Activated naive CD4-positive, alpha-beta T cell treated with anti-CD3 and anti-CD28 coated beads for 36 hours (primary cell): ENCODE data around the gene COL26A1. TPM values are rescaled to one million over a fixed set of nuclear protein-coding genes. Genes with fewer than 3 reads are reported as not detected.

ENCODE experiments used
- CTCF ChIA-PET: fragments of 350-600 bp; sonication (Branson Sonifier 250); formaldehyde crosslinking; loops from one replicate; lab custom pipeline; 2021; ENCODE audit warnings: antibody characterized with exemption; lab: Charles Lee
- DNase-seq: peaks from one replicate; pipeline ENCODE4 v3.0.0-alpha.2; 2020
- H3K27ac Mint-ChIP-seq: one replicate; pipeline ENCODE4 v1.8.0; 2021; ENCODE audit warnings: mild to moderate bottlenecking, mixed read lengths
- H3K27me3 Mint-ChIP-seq: one replicate; pipeline ENCODE4 v1.8.0; 2021; ENCODE audit warnings: low read depth, mixed read lengths
- H3K36me3 Mint-ChIP-seq: one replicate; pipeline ENCODE4 v1.8.0; 2021; ENCODE audit warnings: low read depth, mixed read lengths
- H3K4me1 Mint-ChIP-seq: one replicate; pipeline ENCODE4 v1.8.0; 2021; ENCODE audit warnings: low read depth, mixed read lengths
- H3K4me3 Mint-ChIP-seq: one replicate; pipeline ENCODE4 v1.8.0; 2021; ENCODE audit warnings: mild to moderate bottlenecking, moderate library complexity, mixed read lengths
- H3K9me3 Mint-ChIP-seq: one replicate; pipeline ENCODE4 v1.8.0; 2021; ENCODE audit warnings: mixed read lengths
- intact Hi-C: fragments of 100-400 bp; cut with micrococcal nuclease; formaldehyde crosslinking; loops from one replicate; pipeline ENCODE4 v1.15.1; 2023
- total RNA-seq, 2 experiments: library from RNA; stranded (reverse); gene quantifications; one replicate each; pipeline ENCODE4 v1.2.3, GENCODE V29; 2021

The COL26A1 gene
- total RNA-seq, 2 experiments from 2014 or later = not detected

DNA sequence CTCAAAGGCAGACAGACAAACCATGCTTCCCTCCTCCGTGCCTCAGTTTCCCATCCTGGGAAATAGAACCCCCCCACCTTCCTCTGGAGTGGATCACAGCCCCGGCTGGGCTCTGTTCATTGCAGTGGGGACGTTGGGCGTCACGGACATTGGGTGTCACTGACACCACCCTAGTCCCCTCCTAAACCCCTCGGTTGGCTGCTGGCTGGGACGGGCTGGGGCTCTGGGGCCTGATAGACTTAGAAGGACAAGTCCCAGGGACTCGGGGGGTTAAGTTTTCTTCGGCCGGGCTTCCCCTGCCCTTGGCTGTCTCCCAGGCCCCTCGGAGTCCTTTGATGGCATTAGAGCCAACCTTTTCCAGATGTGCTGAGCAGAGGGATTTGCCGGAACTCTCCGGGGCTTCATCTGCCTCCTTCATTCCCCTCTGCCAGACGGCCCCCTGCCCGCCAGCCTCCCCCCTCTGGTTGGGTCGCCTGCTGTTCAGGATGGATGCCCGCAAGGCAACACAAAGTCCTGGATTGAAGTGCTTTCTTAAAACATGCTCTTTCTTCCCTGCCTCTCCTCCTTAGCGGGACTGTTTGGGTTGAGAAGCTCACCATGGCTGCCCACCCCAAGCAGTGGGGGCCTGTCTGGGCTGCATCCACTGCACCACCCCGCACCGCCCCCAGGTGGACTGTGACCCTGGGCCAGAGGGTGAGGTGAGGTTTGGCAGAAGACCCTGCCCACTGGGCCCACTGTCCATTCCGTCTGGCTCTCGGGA lies 73.0 kb downstream of the COL26A1 start:
- peaks cover 8% of the 10 kb centered on the region for H3K27me3 Mint-ChIP-seq
- no peak overlapping the region for H3K4me3 Mint-ChIP-seq
- no peak for DNase-seq
- H3K36me3 Mint-ChIP-seq = no peaks in the 10 kb centered on the region
- no peak overlapping the region for H3K27ac Mint-ChIP-seq
- no peaks in the 10 kb centered on the region for H3K4me1 Mint-ChIP-seq
- intact Hi-C loops = no loop called here
- no peaks in the 10 kb centered on the region for H3K9me3 Mint-ChIP-seq
- CTCF ChIA-PET = no interaction called here

DNA sequence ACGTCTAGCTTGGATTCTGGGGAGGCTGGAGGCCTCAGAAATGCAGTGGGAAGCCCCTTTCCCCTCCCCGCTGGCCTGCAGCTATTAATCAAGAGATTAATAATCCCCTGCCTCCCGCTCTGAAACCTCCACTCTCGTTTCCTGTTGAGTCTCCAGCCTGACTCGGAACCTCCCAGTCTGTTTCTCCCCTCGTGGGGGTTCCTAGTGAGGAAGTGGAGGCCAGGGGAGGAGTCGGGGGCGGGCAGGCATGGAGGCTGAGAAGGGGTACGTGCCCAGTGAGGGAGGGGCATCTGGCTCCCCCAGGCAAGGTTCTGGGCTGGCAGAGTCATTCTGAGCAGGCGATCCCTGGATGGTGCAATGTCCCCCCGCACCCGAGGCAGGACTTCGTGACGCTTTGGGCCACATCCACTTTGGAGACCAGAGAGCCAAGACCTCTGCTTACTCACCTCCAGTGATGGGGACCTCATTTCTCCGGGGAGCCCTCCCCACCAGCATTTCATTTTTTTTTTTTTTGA lies 73.6 kb downstream of the COL26A1 start:
- CTCF ChIA-PET = no interaction called here
- intact Hi-C loops = no loop called here
- peaks cover 8% of the 10 kb centered on the region for H3K27me3 Mint-ChIP-seq
- no peak overlapping the region for H3K4me3 Mint-ChIP-seq
- DNase-seq = no peak
- no peaks in the 10 kb centered on the region for H3K4me1 Mint-ChIP-seq
- H3K9me3 Mint-ChIP-seq = no peaks in the 10 kb centered on the region
- no peaks in the 10 kb centered on the region for H3K36me3 Mint-ChIP-seq
- H3K27ac Mint-ChIP-seq = no peak overlapping the region

DNA sequence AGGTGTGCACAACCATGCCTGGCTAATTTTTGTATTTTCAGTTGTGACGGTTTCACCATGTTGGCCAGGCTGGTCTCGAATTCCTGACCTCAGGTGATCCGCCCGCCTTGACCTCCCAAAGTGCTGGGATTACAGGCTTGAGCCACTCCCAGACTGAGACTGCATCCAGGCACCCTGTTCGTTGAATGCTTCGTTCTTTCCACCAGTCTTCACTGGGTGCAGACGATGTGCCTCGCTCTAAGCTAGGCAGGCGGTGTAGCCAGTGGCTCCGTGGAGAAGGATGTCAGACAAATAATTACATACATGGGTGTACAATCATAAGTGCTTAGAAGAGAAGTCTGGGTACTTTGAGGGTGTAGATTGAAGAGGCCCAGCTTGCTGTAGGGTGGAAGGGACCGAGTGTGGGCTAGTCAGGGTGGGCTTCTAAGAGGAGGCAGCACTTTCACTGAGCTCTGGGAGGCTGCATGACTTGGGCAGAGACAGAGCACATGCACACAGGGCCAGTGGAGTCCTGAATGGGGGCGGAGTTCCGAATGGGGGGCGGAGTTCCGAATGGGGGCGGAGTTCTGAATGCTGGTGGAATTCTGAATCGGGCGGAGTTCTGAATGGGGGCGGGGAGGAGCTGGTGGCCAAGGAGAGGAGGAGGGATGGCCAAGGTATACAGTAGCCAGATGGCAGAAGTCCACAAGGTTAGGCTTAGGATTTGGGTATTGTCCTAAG lies 74.3 kb downstream of the COL26A1 start:
- Mint-ChIP-seq H3K9me3 (no peaks in the 10 kb centered on the region), H3K4me1 (peaks cover 2% of the 10 kb centered on the region), H3K27me3 (peaks cover 8% of the 10 kb centered on the region), H3K36me3 (no peaks in the 10 kb centered on the region), H3K27ac (no peak overlapping the region), H3K4me3 (no peak overlapping the region)
- no peak for DNase-seq
- CTCF ChIA-PET = no interaction called here
- intact Hi-C loops = no loop called here

DNA sequence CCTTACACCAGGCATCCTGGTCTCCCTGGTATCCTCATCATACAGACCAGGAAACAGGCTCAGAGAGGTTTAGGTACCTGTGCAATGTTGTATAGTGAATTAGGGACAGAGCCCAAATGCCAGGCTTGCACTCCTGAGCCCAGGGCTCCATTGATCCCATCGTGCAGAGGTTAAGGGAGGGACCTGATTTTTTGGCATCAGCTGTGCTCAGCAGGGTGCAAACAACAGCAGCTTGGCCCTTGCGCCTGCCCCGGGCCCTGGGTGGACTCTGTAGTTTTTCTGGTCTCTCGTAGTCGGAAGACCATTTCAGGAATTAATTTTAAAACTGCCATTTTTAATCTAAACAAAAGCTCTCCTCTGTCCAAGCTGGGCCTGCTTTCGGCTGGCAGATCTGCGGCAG lies 79.2 kb downstream of the COL26A1 start:
- CTCF ChIA-PET = interaction anchor here (0.5 to 3.9 kb wide), 3 partner anchors 31 to 313 kb away, joined by 3 to 17 read pairs (median 4); no protein-coding TSS in a partner anchor
- no peak overlapping the region for H3K4me3 Mint-ChIP-seq
- H3K9me3 Mint-ChIP-seq = no peaks in the 10 kb centered on the region
- H3K27ac Mint-ChIP-seq = no peak overlapping the region
- H3K27me3 Mint-ChIP-seq = peaks cover 6% of the 10 kb centered on the region
- no peak for DNase-seq
- H3K36me3 Mint-ChIP-seq = no peaks in the 10 kb centered on the region
- peaks cover 9% of the 10 kb centered on the region for H3K4me1 Mint-ChIP-seq
- intact Hi-C loops = loop anchor here (5.0 kb wide), 1 partner anchor 65 kb away; no protein-coding TSS in a partner anchor

DNA sequence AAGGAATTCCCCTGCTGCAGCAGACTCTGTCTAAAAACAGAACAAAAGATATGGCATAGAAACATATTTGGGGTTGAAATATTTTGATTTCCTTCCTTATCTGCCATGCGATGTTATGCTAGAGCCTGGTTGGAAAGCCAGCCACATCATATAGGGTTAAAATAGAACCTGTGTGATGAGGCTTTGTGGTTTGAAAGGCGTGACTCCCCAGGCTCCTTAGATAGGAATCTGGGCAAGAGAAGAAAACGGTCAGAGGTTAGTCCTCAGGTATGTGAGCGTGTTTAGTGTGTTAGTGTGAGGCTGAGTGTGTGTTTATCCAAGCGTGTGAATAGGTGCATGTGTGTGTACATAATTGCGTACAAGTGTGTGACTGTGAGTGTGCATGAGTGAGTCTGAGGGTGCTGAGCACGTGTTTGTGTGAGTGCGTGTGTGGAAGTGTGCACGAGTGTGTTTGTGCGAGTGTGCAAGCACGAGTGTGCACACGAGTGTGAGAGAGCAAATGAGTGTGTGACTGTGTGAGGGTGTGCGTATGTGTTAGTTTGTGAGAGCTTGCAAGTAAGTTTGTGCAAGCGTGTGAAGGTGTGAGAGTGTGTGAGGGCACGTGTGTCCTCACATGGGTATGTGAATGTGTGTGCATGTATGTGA lies 79.9 kb downstream of the COL26A1 start:
- H3K4me1 Mint-ChIP-seq = peaks cover 9% of the 10 kb centered on the region
- no peaks in the 10 kb centered on the region for H3K9me3 Mint-ChIP-seq
- intact Hi-C loops = loop anchor here (5.0 kb wide), 1 partner anchor 65 kb away; no protein-coding TSS in a partner anchor
- DNase-seq = no peak
- no peak overlapping the region for H3K4me3 Mint-ChIP-seq
- CTCF ChIA-PET = interaction anchor here (0.5 to 3.9 kb wide), 4 partner anchors 32 to 313 kb away, joined by 3 to 17 read pairs (median 4); no protein-coding TSS in a partner anchor
- H3K27me3 Mint-ChIP-seq = peaks cover 6% of the 10 kb centered on the region
- no peak overlapping the region for H3K27ac Mint-ChIP-seq
- no peaks in the 10 kb centered on the region for H3K36me3 Mint-ChIP-seq

DNA sequence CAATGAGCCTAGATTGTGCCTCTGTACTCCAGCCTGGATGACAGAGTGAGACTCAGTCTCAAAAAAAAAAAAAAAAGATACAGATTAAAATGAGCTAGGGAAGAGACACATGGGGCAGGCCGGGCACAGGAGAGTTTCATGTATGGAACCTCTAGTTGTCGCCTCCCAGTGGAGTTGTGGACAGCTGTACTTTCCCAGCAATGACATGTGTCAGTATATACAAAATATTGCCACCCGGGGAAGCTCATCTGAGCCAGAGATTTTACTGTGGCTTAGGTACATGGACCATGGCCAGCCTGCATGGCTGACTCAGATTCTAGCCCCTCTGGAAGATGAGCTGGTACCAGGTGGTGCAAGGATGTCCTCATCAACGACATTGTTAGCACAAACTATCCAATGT lies 87.4 kb downstream of the COL26A1 start:
- Mint-ChIP-seq H3K27ac (no peak overlapping the region), H3K9me3 (no peaks in the 10 kb centered on the region), H3K4me3 (no peak overlapping the region), H3K4me1 (no peaks in the 10 kb centered on the region), H3K36me3 (no peaks in the 10 kb centered on the region), H3K27me3 (no peaks in the 10 kb centered on the region)
- intact Hi-C loops = no loop called here
- CTCF ChIA-PET = no interaction called here
- no peak for DNase-seq

DNA sequence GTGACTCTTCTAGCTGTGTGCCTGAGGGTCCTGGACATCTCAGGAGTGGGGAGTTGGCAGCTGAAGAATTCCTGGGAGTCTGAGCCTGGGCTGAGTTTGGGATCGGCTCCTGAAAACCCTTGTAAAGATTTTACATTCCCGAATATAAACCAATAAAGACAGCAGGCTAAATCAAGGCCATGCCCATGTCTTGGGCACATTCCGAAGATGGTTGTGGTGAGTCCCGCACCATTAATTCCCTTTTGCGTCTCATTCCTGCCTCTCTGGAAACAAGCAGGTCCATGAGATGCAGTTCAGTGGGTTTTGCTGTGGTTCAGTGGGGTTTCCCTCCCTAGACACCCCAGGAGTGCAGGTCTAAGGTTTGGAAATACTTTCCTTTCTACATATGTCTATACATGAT lies 90.9 kb downstream of the COL26A1 start:
- H3K27ac Mint-ChIP-seq = no peak overlapping the region
- intact Hi-C loops = no loop called here
- no peaks in the 10 kb centered on the region for H3K9me3 Mint-ChIP-seq
- no peaks in the 10 kb centered on the region for H3K4me1 Mint-ChIP-seq
- H3K4me3 Mint-ChIP-seq = no peak overlapping the region
- no peaks in the 10 kb centered on the region for H3K27me3 Mint-ChIP-seq
- no peak for DNase-seq
- CTCF ChIA-PET = no interaction called here
- H3K36me3 Mint-ChIP-seq = no peaks in the 10 kb centered on the region

DNA sequence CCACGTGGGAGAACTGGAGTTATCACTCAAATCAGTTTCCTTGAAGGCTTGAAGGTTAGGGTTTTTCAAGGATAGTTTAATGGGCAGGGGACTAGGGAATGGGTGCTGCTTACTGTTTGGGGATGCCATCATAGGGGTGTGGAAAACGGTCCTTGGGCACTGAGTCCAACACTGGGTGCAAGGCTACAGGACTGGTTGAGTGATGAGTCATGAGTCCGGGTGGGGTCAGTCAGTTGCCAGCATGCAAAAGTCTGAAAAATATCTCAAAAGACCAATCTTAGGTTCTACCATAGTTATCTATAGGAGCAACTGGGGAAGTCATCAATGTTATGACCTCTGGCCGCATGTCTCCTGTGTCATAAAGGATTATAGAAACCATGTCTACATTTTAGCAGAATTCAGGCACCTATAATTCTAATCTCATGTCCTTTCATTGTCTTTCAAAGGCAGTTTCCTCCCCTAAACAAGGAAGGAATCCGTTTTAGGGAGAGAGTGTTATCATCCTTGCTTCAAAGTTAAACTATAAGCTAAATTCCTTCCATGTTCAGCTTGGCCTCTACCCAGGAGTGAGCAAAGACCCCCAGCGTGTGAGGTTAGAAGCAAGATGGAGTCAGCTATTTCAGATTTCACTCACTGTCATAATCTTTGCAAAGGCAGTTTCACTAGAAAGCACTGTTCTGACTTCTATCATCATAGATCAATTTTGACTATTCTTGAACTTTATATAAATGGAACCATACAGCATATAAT lies 94.5 kb downstream of the COL26A1 start:
- CTCF ChIA-PET = no interaction called here
- DNase-seq = no peak
- Mint-ChIP-seq H3K4me1 (no peaks in the 10 kb centered on the region), H3K27ac (no peak overlapping the region), H3K4me3 (no peak overlapping the region), H3K27me3 (no peaks in the 10 kb centered on the region), H3K9me3 (no peaks in the 10 kb centered on the region), H3K36me3 (no peaks in the 10 kb centered on the region)
- intact Hi-C loops = no loop called here

DNA sequence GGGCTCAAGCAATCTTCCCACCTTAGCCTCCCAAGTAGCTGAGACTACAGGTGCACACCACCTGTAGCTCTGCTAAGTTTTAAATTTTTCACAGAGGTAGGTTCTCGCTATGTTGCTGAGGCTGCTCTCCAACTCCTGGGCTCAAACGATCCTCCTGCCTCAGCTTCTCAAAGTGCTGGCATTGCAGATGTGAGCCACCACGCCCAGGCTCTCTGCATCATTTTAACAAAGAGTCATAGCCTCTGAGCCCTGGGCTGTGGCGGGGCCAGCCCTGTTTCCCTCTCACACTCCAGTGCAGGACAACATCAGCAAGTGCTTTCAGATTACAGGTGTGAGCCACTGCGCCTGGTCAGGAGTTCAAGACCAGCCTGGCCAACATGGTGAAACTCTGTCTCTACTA lies 102.5 kb downstream of the COL26A1 start:
- intact Hi-C loops = loop anchor here (5.0 kb wide), 1 partner anchor 42 kb away; no protein-coding TSS in a partner anchor

DNA sequence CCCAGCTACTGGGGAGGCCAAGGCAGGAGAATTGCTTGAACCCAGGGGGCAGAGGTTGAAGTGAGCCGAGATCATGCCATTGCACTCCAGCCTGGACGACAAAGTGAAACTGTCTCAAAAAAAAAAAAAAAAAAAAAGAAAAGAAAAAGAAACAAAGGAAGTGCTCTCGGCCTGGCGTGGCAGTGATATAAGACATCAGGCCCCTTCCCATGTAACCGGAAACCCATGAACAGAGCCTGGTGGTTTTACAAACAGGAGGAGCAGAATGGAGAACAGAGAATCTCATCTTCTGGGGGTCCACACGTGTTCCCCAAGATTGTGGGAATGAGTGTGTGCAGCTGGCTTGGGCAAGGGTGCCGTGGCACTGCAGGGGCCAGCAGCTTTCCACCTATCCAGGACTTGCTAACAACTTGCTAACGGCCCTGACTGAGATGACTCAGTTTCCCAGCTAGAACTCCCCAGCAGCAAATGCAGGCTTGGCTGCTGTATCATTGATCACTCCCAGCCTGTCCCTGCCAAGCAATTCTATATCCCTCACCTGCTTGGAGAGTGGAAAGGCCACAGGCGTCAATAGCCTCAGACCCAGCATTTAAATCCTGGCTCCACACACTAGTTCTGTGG lies 103.0 kb downstream of the COL26A1 start:
- H3K27ac Mint-ChIP-seq = no peak overlapping the region
- no peaks in the 10 kb centered on the region for H3K27me3 Mint-ChIP-seq
- no peak overlapping the region for H3K4me3 Mint-ChIP-seq
- H3K9me3 Mint-ChIP-seq = no peaks in the 10 kb centered on the region
- CTCF ChIA-PET = interaction anchor here (0.6 kb wide), 1 partner anchor 136 kb away, joined by 3 read pairs; no protein-coding TSS in a partner anchor
- DNase-seq = peak; percentile 37
- peaks cover 12% of the 10 kb centered on the region for H3K4me1 Mint-ChIP-seq
- H3K36me3 Mint-ChIP-seq = no peaks in the 10 kb centered on the region
- intact Hi-C loops = loop anchor here (5.0 kb wide), 1 partner anchor 42 kb away; no protein-coding TSS in a partner anchor

More for the DNA sequence above, 102.5 kb downstream of the COL26A1 start:
- Mint-ChIP-seq H3K36me3 (no peaks in the 10 kb centered on the region), H3K4me3 (no peak overlapping the region), H3K27me3 (no peaks in the 10 kb centered on the region), H3K27ac (no peak overlapping the region), H3K9me3 (no peaks in the 10 kb centered on the region), H3K4me1 (peaks cover 12% of the 10 kb centered on the region)
- CTCF ChIA-PET = interaction anchor here (0.6 to 1.0 kb wide), 2 partner anchors 97 to 136 kb away, joined by 3 read pairs; no protein-coding TSS in a partner anchor
- no peak for DNase-seq

DNA sequence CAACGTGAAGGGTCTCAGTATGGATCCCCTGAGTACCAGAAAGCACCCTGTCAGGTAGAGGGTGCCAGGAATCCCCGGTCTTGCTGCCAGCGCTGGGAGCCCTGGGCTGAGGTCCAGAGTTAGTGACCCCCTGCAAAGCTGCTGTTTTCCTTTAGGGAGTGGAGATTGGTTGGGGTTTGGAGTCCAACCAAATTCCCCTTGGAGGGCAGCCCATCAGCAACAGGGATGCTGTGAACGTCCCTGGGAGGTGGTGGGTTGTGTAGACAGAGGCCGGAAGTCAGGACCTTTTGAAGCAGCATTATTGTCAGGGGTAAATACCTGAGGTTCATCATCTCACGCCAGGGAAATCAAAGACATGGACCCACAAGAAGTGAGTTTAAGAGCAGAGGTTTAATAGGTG lies 104.2 kb downstream of the COL26A1 start:
- CTCF ChIA-PET = no interaction called here
- H3K27me3 Mint-ChIP-seq = no peaks in the 10 kb centered on the region

More for the DNA sequence above, 104.2 kb downstream of the COL26A1 start:
- Mint-ChIP-seq H3K4me1 (peaks cover 12% of the 10 kb centered on the region), H3K36me3 (no peaks in the 10 kb centered on the region), H3K4me3 (no peak overlapping the region), H3K27ac (no peak overlapping the region), H3K9me3 (no peaks in the 10 kb centered on the region)
- no peak for DNase-seq
- intact Hi-C loops = loop anchor here (5.0 kb wide), 1 partner anchor 40 kb away; no protein-coding TSS in a partner anchor
